ENCODE data around the gene AURKA. TPM values are rescaled to one million over a fixed set of nuclear protein-coding genes. Genes with fewer than 3 reads are reported as not detected.

AURKA gene
- total RNA-seq, 4 donors from 2014 or later: 0.83 to 2.4 (median 2.0) TPM

DNA sequence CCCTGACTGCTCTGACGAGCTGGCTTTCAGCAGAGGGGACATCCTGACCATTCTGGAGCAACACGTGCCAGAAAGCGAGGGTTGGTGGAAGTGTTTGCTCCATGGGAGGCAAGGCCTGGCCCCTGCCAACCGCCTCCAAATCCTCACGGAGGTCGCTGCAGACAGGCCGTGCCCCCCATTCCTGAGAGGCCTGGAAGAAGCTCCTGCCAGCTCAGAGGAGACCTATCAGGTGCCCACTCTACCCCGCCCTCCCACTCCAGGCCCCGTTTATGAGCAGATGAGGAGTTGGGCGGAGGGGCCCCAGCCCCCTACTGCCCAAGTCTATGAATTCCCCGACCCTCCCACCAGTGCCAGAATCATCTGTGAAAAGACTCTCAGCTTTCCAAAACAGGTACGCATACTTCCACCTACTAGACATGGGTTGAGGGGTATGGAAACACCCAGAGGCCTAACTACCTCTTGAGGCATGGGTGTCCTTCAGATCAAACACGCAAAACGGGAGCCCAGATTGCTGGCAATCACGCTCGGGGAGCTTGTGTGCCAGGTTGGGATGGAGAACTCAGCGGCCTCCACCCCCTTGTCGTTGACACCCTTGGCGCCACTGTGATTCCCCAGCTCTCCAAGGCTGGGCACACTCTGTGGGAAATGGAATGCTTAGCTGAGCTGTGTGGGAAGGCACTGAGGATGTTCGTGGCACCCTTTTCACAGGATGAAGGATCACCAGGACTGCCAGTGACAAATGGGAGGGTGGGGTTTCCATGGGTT lies 45.4 kb upstream of the AURKA start:
- H3K4me3 ChIP-seq (replicated peaks in 1 of 3): no peak overlapping the region
- H3K27ac ChIP-seq: no peak overlapping the region
- no peak for DNase-seq
- H3K27me3 ChIP-seq: no peaks in the 10 kb centered on the region
- WGBS, 2 donors: 82 to 86% methylated on average over 13 to 16 of the region's 20 CpGs
- H3K36me3 ChIP-seq: no peaks in the 10 kb centered on the region
- peaks cover 8 to 13% of the 10 kb centered on the region in 2 donors for H3K4me1 ChIP-seq
- TF ChIP-seq, protein P1, sequence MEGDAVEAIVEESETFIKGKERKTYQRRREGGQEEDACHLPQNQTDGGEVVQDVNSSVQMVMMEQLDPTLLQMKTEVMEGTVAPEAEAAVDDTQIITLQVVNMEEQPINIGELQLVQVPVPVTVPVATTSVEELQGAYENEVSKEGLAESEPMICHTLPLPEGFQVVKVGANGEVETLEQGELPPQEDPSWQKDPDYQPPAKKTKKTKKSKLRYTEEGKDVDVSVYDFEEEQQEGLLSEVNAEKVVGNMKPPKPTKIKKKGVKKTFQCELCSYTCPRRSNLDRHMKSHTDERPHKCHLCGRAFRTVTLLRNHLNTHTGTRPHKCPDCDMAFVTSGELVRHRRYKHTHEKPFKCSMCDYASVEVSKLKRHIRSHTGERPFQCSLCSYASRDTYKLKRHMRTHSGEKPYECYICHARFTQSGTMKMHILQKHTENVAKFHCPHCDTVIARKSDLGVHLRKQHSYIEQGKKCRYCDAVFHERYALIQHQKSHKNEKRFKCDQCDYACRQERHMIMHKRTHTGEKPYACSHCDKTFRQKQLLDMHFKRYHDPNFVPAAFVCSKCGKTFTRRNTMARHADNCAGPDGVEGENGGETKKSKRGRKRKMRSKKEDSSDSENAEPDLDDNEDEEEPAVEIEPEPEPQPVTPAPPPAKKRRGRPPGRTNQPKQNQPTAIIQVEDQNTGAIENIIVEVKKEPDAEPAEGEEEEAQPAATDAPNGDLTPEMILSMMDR (IDR thresholded peaks at IDR 0.05): no peak
- no peak for TF ChIP-seq POLR2A (IDR thresholded peaks at IDR 0.05)
- intact Hi-C loops (cut with DNase I): no loop called here
- H3K9me3 ChIP-seq: no peaks in the 10 kb centered on the region

DNA sequence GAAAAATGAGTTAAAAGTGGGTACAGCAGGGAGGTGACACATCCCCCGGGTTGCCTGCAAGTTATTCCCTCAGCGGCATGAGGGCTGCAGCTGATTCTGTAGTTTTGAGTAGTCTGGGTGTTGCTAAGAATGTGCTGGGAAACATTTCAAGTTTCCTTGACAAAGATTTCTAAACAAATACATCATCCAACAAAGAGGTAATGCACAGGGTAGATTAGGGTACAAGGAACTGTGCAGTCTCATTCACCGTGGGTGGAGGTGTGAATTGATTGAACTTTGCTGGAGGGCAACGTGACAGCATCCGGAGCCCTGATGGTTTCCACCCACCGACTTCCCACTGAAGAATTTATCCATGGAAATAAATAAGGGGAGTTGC lies 41.9 kb upstream of the AURKA start:
- 65 to 76% methylated on average over 6 of the region's 6 CpGs for WGBS, 2 donors
- TF ChIP-seq, protein P1 (IDR thresholded peaks at IDR 0.05): no peak
- no peaks in the 10 kb centered on the region for H3K9me3 ChIP-seq
- H3K4me3 ChIP-seq (replicated peaks in 1 of 3): no peak overlapping the region
- no peak for DNase-seq
- intact Hi-C loops (cut with DNase I): no loop called here
- H3K36me3 ChIP-seq: no peaks in the 10 kb centered on the region
- H3K27ac ChIP-seq: no peak overlapping the region
- no peaks in the 10 kb centered on the region for H3K4me1 ChIP-seq
- no peaks in the 10 kb centered on the region for H3K27me3 ChIP-seq

- WGBS, 2 donors: 60 to 75% methylated on average over 3 of the region's 3 CpGs
- H3K27ac ChIP-seq: no peak overlapping the region
- H3K36me3 ChIP-seq: no peaks in the 10 kb centered on the region
- intact Hi-C loops (cut with DNase I): no loop called here
- no peak for DNase-seq
- H3K4me3 ChIP-seq (replicated peaks in 1 of 3): no peak overlapping the region
- no peaks in the 10 kb centered on the region for H3K27me3 ChIP-seq
- no peaks in the 10 kb centered on the region for H3K9me3 ChIP-seq
- no peaks in the 10 kb centered on the region for H3K4me1 ChIP-seq
- TF ChIP-seq, protein P1 (IDR thresholded peaks at IDR 0.05): no peak
- no peak for TF ChIP-seq POLR2A (IDR thresholded peaks at IDR 0.05)
Measured at GRCh38 chr20:56433221-56433879, 41.3 kb upstream of the AURKA start.

- no peak for DNase-seq
- Histone ChIP-seq H3K9me3 (no peaks in the 10 kb centered on the region), H3K36me3 (no peaks in the 10 kb centered on the region), H3K4me1 (no peaks in the 10 kb centered on the region), H3K4me3 (replicated peaks in 1 of 3) (no peak overlapping the region), H3K27me3 (no peaks in the 10 kb centered on the region), H3K27ac (no peak overlapping the region)
- 87 to 88% methylated on average over 3 of the region's 3 CpGs for WGBS, 2 donors
- no peak for TF ChIP-seq POLR2A (IDR thresholded peaks at IDR 0.05)
- TF ChIP-seq, protein P1 (IDR thresholded peaks at IDR 0.05): no peak
- intact Hi-C loops (cut with DNase I): no loop called here
Measured at GRCh38 chr20:56431471-56431870, 39.5 kb upstream of the AURKA start.

DNA sequence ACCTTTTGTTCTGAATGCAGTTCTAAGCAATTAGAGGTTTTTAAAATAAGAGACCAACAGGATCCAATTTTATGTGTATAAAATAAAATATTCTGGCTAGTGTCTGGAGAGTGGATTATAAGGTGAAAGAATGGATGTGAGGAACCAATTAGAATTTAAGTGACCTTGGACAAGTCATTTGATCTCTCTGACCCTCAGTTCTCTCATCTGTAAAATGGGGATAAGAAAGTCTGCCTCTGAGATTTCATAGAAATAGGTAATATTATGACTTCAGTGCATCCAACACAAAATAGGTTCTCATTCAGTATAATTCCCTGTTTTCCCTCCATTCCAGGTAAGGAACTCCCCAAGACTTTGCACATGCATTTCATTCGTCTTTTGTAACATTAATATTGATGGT lies 38.9 kb upstream of the AURKA start:
- H3K4me3 ChIP-seq (replicated peaks in 1 of 3): no peak overlapping the region
- no peaks in the 10 kb centered on the region for H3K9me3 ChIP-seq
- H3K27me3 ChIP-seq: no peaks in the 10 kb centered on the region
- intact Hi-C loops (cut with DNase I): no loop called here
- no peak overlapping the region for H3K27ac ChIP-seq
- H3K4me1 ChIP-seq: no peaks in the 10 kb centered on the region
- WGBS, 2 donors: 76 to 83% methylated on average over 1 of the region's 1 CpG
- TF ChIP-seq, protein P1 (IDR thresholded peaks at IDR 0.05): no peak
- no peak for TF ChIP-seq POLR2A (IDR thresholded peaks at IDR 0.05)
- no peak for DNase-seq
- no peaks in the 10 kb centered on the region for H3K36me3 ChIP-seq

Data from thyroid gland (tissue), 4 donors.